ENCODE measurements around the gene ARL16. TPM values are rescaled to one million over a fixed set of nuclear protein-coding genes. Genes with fewer than 3 reads are reported as not detected.

ARL16 gene
- total RNA-seq, 1 experiment from 2014 or later, result 47.5 TPM

DNA sequence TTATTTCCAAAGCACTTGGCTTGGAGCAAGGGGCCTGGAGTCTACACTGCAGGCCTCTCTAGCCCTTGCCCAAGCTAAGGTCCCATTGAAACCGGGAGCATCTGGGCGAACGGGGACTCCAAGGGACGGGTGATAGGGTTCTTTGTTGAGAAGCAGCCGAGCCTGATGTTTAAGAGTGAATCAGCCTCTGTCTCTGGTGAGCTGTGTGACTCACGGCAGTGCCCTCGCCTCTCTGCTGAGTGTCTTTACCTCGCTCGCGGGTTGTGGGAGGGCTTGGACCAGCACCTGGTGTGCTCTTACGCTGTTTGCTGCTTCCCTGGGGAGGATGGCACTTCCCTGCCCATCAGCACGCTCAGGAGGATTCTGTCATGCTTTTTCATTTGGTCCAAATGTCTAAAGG, 1.5 kb upstream of the ARL16 start:
- H3K4me1 ChIP-seq (ENCODE audit: control insufficient read depth in 1 of 2, insufficient read depth in 2 of 2, low read length in 2 of 2), result peaks cover 18 to 23% of the 10 kb centered on the region in 2 experiments
- no peaks in the 10 kb centered on the region for H3K9me3 ChIP-seq (ENCODE audit: control insufficient read depth in 1 of 2, insufficient read depth in 1 of 2, low read depth in 1 of 2, low read length in 2 of 2)
- H3K79me2 ChIP-seq (ENCODE audit: insufficient read depth, low read length), result peaks cover 86% of the 10 kb centered on the region
- H3K4me3 ChIP-seq (replicated peaks in 1 of 2; ENCODE audit: low read depth in 1 of 2, low read length in 2 of 2), result peak overlapping the region; percentile 86 to 99
- no peak overlapping the region for H2AFZ ChIP-seq (ENCODE audit: low read depth, low read length, poor library complexity, severe bottlenecking)
- ChIA-PET POLR2A (interaction anchor here (1.2 to 4.4 kb wide), 4 partner anchors 17 to 166 kb away, joined by 3 to 33 read pairs (median 6); partner anchors contain the start of gene MRPL12), RAD21 (ENCODE audit: low non-redundant PET in 1 of 2, low total read pairs in 2 of 2, uncharacterized antibody in 2 of 2, unreplicated experiment in 2 of 2) (interaction anchor here in 1 of 2 experiments (0.6 kb wide), 1 partner anchor 462 kb away, joined by 4 read pairs; the partner anchor contains the start of gene CEP131), CTCF (no interaction called here)
- peaks cover 6% of the 10 kb centered on the region; the same call in 1 of the 2 replicates for H4K20me1 ChIP-seq (ENCODE audit: insufficient read depth)
- ATAC-seq (no peak), DNase-seq (ENCODE audit: low read depth, low spot score) (no peak)
- peak overlapping the region; percentile 92 for H3K27ac ChIP-seq (ENCODE audit: low read depth, low read length)
- no peaks in the 10 kb centered on the region for H3K9me2 ChIP-seq (ENCODE audit: insufficient read depth)
- no peaks in the 10 kb centered on the region for H3K27me3 ChIP-seq (ENCODE audit: insufficient read depth, low read length)
- BruUV-seq (replicated peaks), result no TSS peak
- intact Hi-C loops (cut with micrococcal nuclease), result no loop called here
- H3K4me2 ChIP-seq (ENCODE audit: low read length), result peak overlapping the region; percentile 100
- H3K9ac ChIP-seq (ENCODE audit: low read length), result peak overlapping the region; percentile 85
- H3K36me3 ChIP-seq (ENCODE audit: control insufficient read depth in 1 of 2, insufficient read depth in 2 of 2, low read length in 2 of 2), result peaks cover 22 to 53% of the 10 kb centered on the region in 2 experiments
- TF ChIP-seq REST (IDR thresholded peaks at IDR 0.05; ENCODE audit: low read depth) (no peak), CBX3 (IDR thresholded peaks at IDR 0.05; ENCODE audit: low read depth) (no peak), SRF (IDR thresholded peaks at IDR 0.05; ENCODE audit: low read depth) (no peak), ZNF274 (IDR thresholded peaks at IDR 0.05; ENCODE audit: low read depth, low read length) (no peak), RAD21 (IDR thresholded peaks at IDR 0.05; ENCODE audit: low read depth) (no peak), JUND (IDR thresholded peaks at IDR 0.05) (no peak), ELF1 (IDR thresholded peaks at IDR 0.05; ENCODE audit: borderline replicate concordance, low read depth) (no peak), POLR2AphosphoS5 (IDR thresholded peaks at IDR 0.05; ENCODE audit: low read depth, low read length) (no peak), CEBPB (IDR thresholded peaks at IDR 0.05; ENCODE audit: low read depth) (no peak), SIN3A (IDR thresholded peaks at IDR 0.05; ENCODE audit: low read depth) (no peak; the same call in 1 of the 2 replicates), FOSL1 (IDR thresholded peaks at IDR 0.05; ENCODE audit: low read depth) (no peak), SP1 (IDR thresholded peaks at IDR 0.05; ENCODE audit: low read depth) (no peak), MAX (IDR thresholded peaks at IDR 0.05) (no peak), EGR1 (IDR thresholded peaks at IDR 0.05; ENCODE audit: low read depth) (no peak)
